ENCODE measurements around the gene RPS6KA2. TPM values are rescaled to one million over a fixed set of nuclear protein-coding genes. Genes with fewer than 3 reads are reported as not detected.

RPS6KA2 gene
- total and polyA plus RNA-seq, 2 experiments from 2014 or later, result 45.1 to 49.0 TPM

GRCh38 chr6:166565084-166565967, 61.7 kb downstream of the RPS6KA2 start:
- Histone ChIP-seq H3K4me1 (ENCODE audit: insufficient read depth) (peaks cover 33% of the 10 kb centered on the region), H3F3A (ENCODE audit: insufficient read depth) (peaks cover 23% of the 10 kb centered on the region), H3K79me2 (ENCODE audit: insufficient read depth) (peaks cover 31% of the 10 kb centered on the region), H4K20me1 (ENCODE audit: insufficient read depth) (no peaks in the 10 kb centered on the region), H2AFZ (no peak overlapping the region), H3K9ac (no peak overlapping the region), H3K36me3 (ENCODE audit: low read depth) (no peaks in the 10 kb centered on the region), H3K27me3 (replicated peaks; ENCODE audit: insufficient read depth) (no peaks in the 10 kb centered on the region), H3K9me2 (ENCODE audit: insufficient read depth) (no peaks in the 10 kb centered on the region), H3K4me2 (ENCODE audit: unreplicated experiment) (no peak overlapping the region), H3K9me3 (ENCODE audit: low read depth) (no peaks in the 10 kb centered on the region), H3K27ac (no peak overlapping the region), H3K4me3 (no peak overlapping the region)
- in situ Hi-C loops (cut with MboI), result no loop called here
- no peak for DNase-seq
- TF ChIP-seq EZH2phosphoT487 (IDR thresholded peaks at IDR 0.05; ENCODE audit: insufficient read depth, low read depth) (no peak), EZH2 (IDR thresholded peaks at IDR 0.05; ENCODE audit: insufficient read depth, poor library complexity, severe bottlenecking) (no peak)
- WGBS, 2 experiments (ENCODE audit: low coverage in 1 of 2, low lambda C conversion rate in 2 of 2, missing lambda C conversion rate in 2 of 2), result 87 to 92% methylated on average over 23 of the region's 24 CpGs

GRCh38 chr6:166563805-166564204, 63.2 kb downstream of the RPS6KA2 start:
- Histone ChIP-seq H3K36me3 (ENCODE audit: low read depth) (no peaks in the 10 kb centered on the region), H3K4me3 (no peak overlapping the region), H3K27ac (no peak overlapping the region), H2AFZ (no peak overlapping the region), H3K79me2 (ENCODE audit: insufficient read depth) (peaks cover 29% of the 10 kb centered on the region), H3K9me3 (ENCODE audit: low read depth) (no peaks in the 10 kb centered on the region), H3K4me1 (ENCODE audit: insufficient read depth) (peaks cover 33% of the 10 kb centered on the region), H3K27me3 (replicated peaks; ENCODE audit: insufficient read depth) (no peaks in the 10 kb centered on the region), H3K4me2 (ENCODE audit: unreplicated experiment) (no peak overlapping the region), H4K20me1 (ENCODE audit: insufficient read depth) (no peaks in the 10 kb centered on the region), H3K9ac (no peak overlapping the region), H3F3A (ENCODE audit: insufficient read depth) (peaks cover 35% of the 10 kb centered on the region), H3K9me2 (ENCODE audit: insufficient read depth) (no peaks in the 10 kb centered on the region)
- no peak for DNase-seq
- TF ChIP-seq EZH2phosphoT487 (IDR thresholded peaks at IDR 0.05; ENCODE audit: insufficient read depth, low read depth) (no peak), EZH2 (IDR thresholded peaks at IDR 0.05; ENCODE audit: insufficient read depth, poor library complexity, severe bottlenecking) (no peak)
- 94 to 95% methylated on average over 9 of the region's 9 CpGs for WGBS, 2 experiments (ENCODE audit: low coverage in 1 of 2, low lambda C conversion rate in 2 of 2, missing lambda C conversion rate in 2 of 2)
- in situ Hi-C loops (cut with MboI), result no loop called here

DNA sequence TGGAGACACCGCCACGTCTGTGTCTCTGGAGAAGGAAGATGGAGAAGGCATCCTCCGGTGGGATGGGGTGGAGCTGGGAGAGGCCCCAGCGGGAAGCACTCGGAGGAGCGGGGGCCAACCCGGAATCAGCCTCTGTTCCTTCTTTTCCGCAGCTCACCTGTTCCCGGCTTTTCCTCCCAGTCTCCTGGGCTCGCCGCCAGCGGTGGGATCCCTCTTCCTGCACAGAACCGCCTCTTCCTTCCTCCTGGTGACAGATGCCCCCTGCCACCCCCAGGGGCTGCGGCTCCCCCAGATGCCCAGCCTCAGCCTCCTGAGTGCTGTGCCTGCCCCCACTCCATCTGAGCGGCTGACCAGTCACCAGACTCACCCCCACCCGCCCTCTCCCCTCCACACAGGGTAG, 63.9 kb downstream of the RPS6KA2 start:
- Histone ChIP-seq H3K4me3 (no peak overlapping the region), H3K9me2 (ENCODE audit: insufficient read depth) (no peaks in the 10 kb centered on the region), H3K9ac (no peak overlapping the region), H2AFZ (no peak overlapping the region), H3K4me1 (ENCODE audit: insufficient read depth) (peaks cover 33% of the 10 kb centered on the region), H3F3A (ENCODE audit: insufficient read depth) (peaks cover 41% of the 10 kb centered on the region), H3K36me3 (ENCODE audit: low read depth) (no peaks in the 10 kb centered on the region), H3K9me3 (ENCODE audit: low read depth) (no peaks in the 10 kb centered on the region), H3K27me3 (replicated peaks; ENCODE audit: insufficient read depth) (no peaks in the 10 kb centered on the region), H4K20me1 (ENCODE audit: insufficient read depth) (no peaks in the 10 kb centered on the region), H3K27ac (no peak overlapping the region), H3K79me2 (ENCODE audit: insufficient read depth) (peaks cover 34% of the 10 kb centered on the region), H3K4me2 (ENCODE audit: unreplicated experiment) (no peak overlapping the region)
- DNase-seq, result no peak
- TF ChIP-seq EZH2 (IDR thresholded peaks at IDR 0.05; ENCODE audit: insufficient read depth, poor library complexity, severe bottlenecking), result no peak
- TF ChIP-seq EZH2phosphoT487 (IDR thresholded peaks at IDR 0.05; ENCODE audit: insufficient read depth, low read depth), result no peak
- in situ Hi-C loops (cut with MboI), result no loop called here
- WGBS, 2 experiments (ENCODE audit: low coverage in 1 of 2, low lambda C conversion rate in 2 of 2, missing lambda C conversion rate in 2 of 2), result 94 to 95% methylated on average over 7 to 16 of the region's 16 CpGs

DNA sequence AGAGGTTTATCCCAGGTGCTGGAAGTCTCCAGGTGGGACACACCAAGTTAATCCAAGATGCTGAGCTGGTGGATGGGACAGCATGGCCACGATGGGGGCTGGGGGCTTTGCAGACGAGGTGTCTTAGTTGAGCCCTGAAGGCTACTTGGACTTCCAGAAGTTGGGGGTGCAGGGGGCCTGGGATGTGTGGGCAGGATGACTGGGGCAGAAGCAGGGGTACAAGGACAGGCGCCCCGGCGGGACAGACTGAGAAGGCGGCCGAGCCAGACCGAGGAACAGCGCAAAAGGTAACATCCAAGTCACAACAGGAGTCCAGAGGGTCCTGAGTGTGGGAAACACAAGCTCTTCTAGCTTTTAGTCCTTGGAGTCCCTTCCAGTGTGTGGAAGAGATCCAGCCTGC, 64.3 kb downstream of the RPS6KA2 start:
- H3K36me3 ChIP-seq (ENCODE audit: low read depth), result no peaks in the 10 kb centered on the region
- no peaks in the 10 kb centered on the region for H3K9me3 ChIP-seq (ENCODE audit: low read depth)
- TF ChIP-seq EZH2phosphoT487 (IDR thresholded peaks at IDR 0.05; ENCODE audit: insufficient read depth, low read depth) (no peak), EZH2 (IDR thresholded peaks at IDR 0.05; ENCODE audit: insufficient read depth, poor library complexity, severe bottlenecking) (no peak)
- H3K4me3 ChIP-seq, result no peak overlapping the region
- H3K79me2 ChIP-seq (ENCODE audit: insufficient read depth), result peaks cover 36% of the 10 kb centered on the region
- DNase-seq, result no peak
- H3K27ac ChIP-seq, result no peak overlapping the region
- H3K4me2 ChIP-seq (ENCODE audit: unreplicated experiment), result no peak overlapping the region
- no peaks in the 10 kb centered on the region for H4K20me1 ChIP-seq (ENCODE audit: insufficient read depth)
- no peak overlapping the region for H2AFZ ChIP-seq
- H3K9ac ChIP-seq, result no peak overlapping the region
- H3K27me3 ChIP-seq (replicated peaks; ENCODE audit: insufficient read depth), result no peaks in the 10 kb centered on the region
- H3K9me2 ChIP-seq (ENCODE audit: insufficient read depth), result no peaks in the 10 kb centered on the region
- WGBS, 2 experiments (ENCODE audit: low coverage in 1 of 2, low lambda C conversion rate in 2 of 2, missing lambda C conversion rate in 2 of 2), result 96 to 97% methylated on average over 8 to 9 of the region's 9 CpGs
- H3F3A ChIP-seq (ENCODE audit: insufficient read depth), result peaks cover 40% of the 10 kb centered on the region
- peaks cover 32% of the 10 kb centered on the region for H3K4me1 ChIP-seq (ENCODE audit: insufficient read depth)
- in situ Hi-C loops (cut with MboI), result no loop called here

Measured in GM23248 (cell line).